GM10248 (cell line): ENCODE results near the gene NTNG2.

Source experiments
- CTCF ChIA-PET: fragments of 300-600 bp; sonication (Branson Sonifier 250); formaldehyde crosslinking; extraction: SDS; loops from one replicate; lab custom pipeline; 2021; ENCODE audit warnings: antibody characterized with exemption; lab: Yijun Ruan, JAX
- POLR2A ChIA-PET: fragments of 350-650 bp; sonication (Branson Sonifier 250); formaldehyde crosslinking; extraction: SDS; loops from one replicate; lab custom pipeline; 2020; ENCODE audit warnings: antibody characterized with exemption; lab: Yijun Ruan, JAX
- DNase-seq: peaks from one replicate; pipeline ENCODE4 v3.0.0; 2012; ENCODE audit errors: extremely low spot score
- CTCF ChIP-seq: IDR thresholded peaks from 2 replicates; pipeline ENCODE4 v1.5.1; 2012; ENCODE audit warnings: mild to moderate bottlenecking, low read depth; ENCODE audit errors: extremely low read depth, missing control alignments, control extremely low read depth

The NTNG2 gene

GRCh38 chr9:132247942-132248341 lies 86.1 kb downstream of the NTNG2 start:
- ChIA-PET CTCF (interaction anchor here (1.2 to 3.4 kb wide), 3 partner anchors 12 to 489 kb away, joined by 3 to 24 read pairs (median 3); no protein-coding TSS in a partner anchor), POLR2A (no interaction called here)
- DNase-seq, result no peak
- no peak for TF ChIP-seq CTCF

- no peak for TF ChIP-seq CTCF
- ChIA-PET POLR2A (interaction anchor here (0.5 kb wide), 1 partner anchor 492 kb away, joined by 3 read pairs; no protein-coding TSS in a partner anchor), CTCF (interaction anchor here (1.4 to 8.6 kb wide), 3 partner anchors 10 to 489 kb away, joined by 7 to 149 read pairs (median 8); no protein-coding TSS in a partner anchor)
- DNase-seq, result no peak
These were observed 87.3 kb downstream of the NTNG2 start for GRCh38 chr9:132249123-132249522.

GRCh38 chr9:132249690-132250089 lies 87.8 kb downstream of the NTNG2 start:
- no peak for DNase-seq
- POLR2A ChIA-PET, result interaction anchor here (0.5 kb wide), 1 partner anchor 493 kb away, joined by 3 read pairs; no protein-coding TSS in a partner anchor
- TF ChIP-seq CTCF, result no peak
- CTCF ChIA-PET, result interaction anchor here (1.4 to 8.6 kb wide), 3 partner anchors 10 to 489 kb away, joined by 7 to 149 read pairs (median 8); no protein-coding TSS in a partner anchor

GRCh38 chr9:132250324-132251262 lies 88.7 kb downstream of the NTNG2 start:
- CTCF ChIA-PET, result interaction anchor here (2.3 to 8.6 kb wide), 5 partner anchors 9 to 490 kb away, joined by 8 to 149 read pairs (median 17); no protein-coding TSS in a partner anchor
- POLR2A ChIA-PET, result no interaction called here
- no peak for TF ChIP-seq CTCF
- DNase-seq, result no peak

- ChIA-PET POLR2A (no interaction called here), CTCF (interaction anchor here (1.1 to 5.7 kb wide), 6 partner anchors 8 to 501 kb away, joined by 3 to 37 read pairs (median 6); no protein-coding TSS in a partner anchor)
- no peak for DNase-seq
- no peak for TF ChIP-seq CTCF
These were observed 99.0 kb downstream of the NTNG2 start for GRCh38 chr9:132260846-132261245.

GRCh38 chr9:132266017-132266416 lies 104.2 kb downstream of the NTNG2 start:
- POLR2A ChIA-PET, result no interaction called here
- CTCF ChIA-PET, result interaction anchor here (1.8 kb wide), 1 partner anchor 13 kb away, joined by 5 read pairs; no protein-coding TSS in a partner anchor
- no peak for TF ChIP-seq CTCF
- no peak for DNase-seq
